ENCODE measurements around the gene SLC7A14.
"Not testable (repeated sequence)": the region's sequence is repeated elsewhere in the genome, so short reads cannot be mapped to it uniquely, and the experiment has no call there.

SLC7A14 gene

GRCh38 chr3:170593634-170594033, 7.8 kb upstream of the SLC7A14 start:
- FAIRE-seq: no peak

- FAIRE-seq: no peak
Measured at GRCh38 chr3:170589113-170589512, 3.2 kb upstream of the SLC7A14 start.

- FAIRE-seq: no peak
Measured at GRCh38 chr3:170585008-170585936, 603 bp downstream of the SLC7A14 start.

GRCh38 chr3:170584585-170585007, 1.3 kb downstream of the SLC7A14 start:
- FAIRE-seq: no peak

GRCh38 chr3:170579646-170580045, 6.2 kb downstream of the SLC7A14 start:
- no peak for FAIRE-seq

- FAIRE-seq: no peak
Measured at GRCh38 chr3:170572665-170573253, 13.1 kb downstream of the SLC7A14 start.

- not testable (repeated sequence) for FAIRE-seq
Measured at GRCh38 chr3:170567598-170567997, 18.3 kb downstream of the SLC7A14 start.

- FAIRE-seq: no peak
Measured at GRCh38 chr3:170566413-170566812, 19.5 kb downstream of the SLC7A14 start.

- FAIRE-seq: no peak
Measured at GRCh38 chr3:170565495-170565894, 20.4 kb downstream of the SLC7A14 start.

GRCh38 chr3:170564664-170565063, 21.2 kb downstream of the SLC7A14 start:
- no peak for FAIRE-seq

GRCh38 chr3:170563712-170564423, 22.0 kb downstream of the SLC7A14 start:
- no peak for FAIRE-seq

GRCh38 chr3:170562080-170562479, 23.8 kb downstream of the SLC7A14 start:
- no peak for FAIRE-seq

- no peak for FAIRE-seq
Measured at GRCh38 chr3:170560717-170561382, 25.0 kb downstream of the SLC7A14 start.

GRCh38 chr3:170560296-170560695, 25.6 kb downstream of the SLC7A14 start:
- no peak for FAIRE-seq

GRCh38 chr3:170558427-170558826, 27.4 kb downstream of the SLC7A14 start:
- no peak for FAIRE-seq

- no peak for FAIRE-seq
Measured at GRCh38 chr3:170555329-170555728, 30.5 kb downstream of the SLC7A14 start.

- FAIRE-seq: no peak
Measured at GRCh38 chr3:170553788-170554757, 31.8 kb downstream of the SLC7A14 start.

- FAIRE-seq: no peak
Measured at GRCh38 chr3:170551252-170551651, 34.6 kb downstream of the SLC7A14 start.

- no peak for FAIRE-seq
Measured at GRCh38 chr3:170542704-170543103, 43.2 kb downstream of the SLC7A14 start.

GRCh38 chr3:170539897-170540296, 46.0 kb downstream of the SLC7A14 start:
- no peak for FAIRE-seq

GRCh38 chr3:170536712-170537111, 49.2 kb downstream of the SLC7A14 start:
- FAIRE-seq: no peak

GRCh38 chr3:170534227-170534626, 51.6 kb downstream of the SLC7A14 start:
- FAIRE-seq: no peak

Data from colon (tissue), 2 donors.